Neural crest cell (in vitro differentiated cells): Measurements from ENCODE around the gene TTC1. TPM values are rescaled to one million over a fixed set of nuclear protein-coding genes. Genes with fewer than 3 reads are reported as not detected.

Experiments used
- DNase-seq: peaks from one replicate; pipeline ENCODE4 v3.0.0; 2021; ENCODE audit warnings: low read depth, mixed read lengths, low spot score
- H3K27ac Mint-ChIP-seq: one replicate; pipeline ENCODE4 v1.8.0; 2021; ENCODE audit warnings: mild to moderate bottlenecking, mixed read lengths; ENCODE audit not compliant: unreplicated experiment
- H3K27me3 Mint-ChIP-seq: 2 replicates; pipeline ENCODE4 v1.8.0; 2021; ENCODE audit warnings: low read depth, mild to moderate bottlenecking, mixed read lengths
- H3K36me3 Mint-ChIP-seq: 2 replicates; pipeline ENCODE4 v1.8.0; 2021; ENCODE audit warnings: low read depth, mild to moderate bottlenecking, mixed read lengths
- H3K4me1 Mint-ChIP-seq: 2 replicates; pipeline ENCODE4 v1.8.0; 2021; ENCODE audit warnings: mixed read lengths
- H3K4me3 Mint-ChIP-seq: one replicate; pipeline ENCODE4 v1.8.0; 2021; ENCODE audit warnings: mild to moderate bottlenecking, mixed read lengths
- H3K9me3 Mint-ChIP-seq: 2 replicates; pipeline ENCODE4 v1.8.0; 2021; ENCODE audit warnings: mixed read lengths
- total RNA-seq: library from RNA; stranded (reverse); gene quantifications from 2 replicates; pipeline ENCODE4 v1.2.1, GENCODE V29; 2021
- TF ChIP-seq, protein P1 (sequence below): fragments of 200-600 bp; sonication (generic); conservative IDR thresholded peaks from 2 replicates; pipeline ENCODE4 v1.5.0; 2021; ENCODE audit warnings: antibody characterized with exemption, mild to moderate bottlenecking

Gene TTC1
- total RNA-seq, 1 donor from 2014 or later: 48.0 TPM

DNA sequence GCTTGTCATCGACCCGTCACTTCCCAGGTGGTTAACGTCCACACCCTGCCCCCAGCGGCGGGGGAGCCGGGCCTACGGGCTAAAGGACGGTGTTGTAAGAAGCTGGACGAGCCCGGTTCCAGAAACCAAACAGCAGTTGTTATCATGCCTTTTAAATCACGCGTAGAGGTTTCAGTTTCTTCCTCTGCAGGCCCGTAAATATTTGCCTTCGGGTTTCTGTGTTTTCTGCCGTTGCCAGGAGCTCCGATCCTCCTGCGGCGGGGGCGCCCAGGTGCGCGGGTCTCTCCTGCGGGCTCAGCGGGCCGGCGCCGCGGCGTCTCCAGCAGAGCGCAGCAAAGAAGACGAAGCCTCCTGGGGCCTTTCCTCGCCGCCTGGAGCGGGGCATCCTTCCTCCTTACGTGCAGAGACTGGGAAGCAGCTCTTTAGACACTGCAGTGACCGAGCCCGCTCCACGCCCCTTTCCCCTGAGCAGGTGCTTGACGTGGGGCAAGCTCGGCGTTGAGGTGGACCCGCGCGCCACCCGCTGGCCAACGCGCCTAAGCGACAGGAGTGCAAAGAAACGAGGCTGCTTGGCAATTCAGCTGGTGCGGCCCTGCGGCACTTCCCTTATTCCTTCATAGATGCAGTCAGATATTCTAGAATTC lies 21.8 kb upstream of the TTC1 start:
- Mint-ChIP-seq H3K27ac (no peak overlapping the region), H3K9me3 (no peaks in the 10 kb centered on the region), H3K4me1 (no peaks in the 10 kb centered on the region), H3K36me3 (no peaks in the 10 kb centered on the region), H3K4me3 (no peak overlapping the region), H3K27me3 (peaks cover 95% of the 10 kb centered on the region)
- TF ChIP-seq, protein P1, sequence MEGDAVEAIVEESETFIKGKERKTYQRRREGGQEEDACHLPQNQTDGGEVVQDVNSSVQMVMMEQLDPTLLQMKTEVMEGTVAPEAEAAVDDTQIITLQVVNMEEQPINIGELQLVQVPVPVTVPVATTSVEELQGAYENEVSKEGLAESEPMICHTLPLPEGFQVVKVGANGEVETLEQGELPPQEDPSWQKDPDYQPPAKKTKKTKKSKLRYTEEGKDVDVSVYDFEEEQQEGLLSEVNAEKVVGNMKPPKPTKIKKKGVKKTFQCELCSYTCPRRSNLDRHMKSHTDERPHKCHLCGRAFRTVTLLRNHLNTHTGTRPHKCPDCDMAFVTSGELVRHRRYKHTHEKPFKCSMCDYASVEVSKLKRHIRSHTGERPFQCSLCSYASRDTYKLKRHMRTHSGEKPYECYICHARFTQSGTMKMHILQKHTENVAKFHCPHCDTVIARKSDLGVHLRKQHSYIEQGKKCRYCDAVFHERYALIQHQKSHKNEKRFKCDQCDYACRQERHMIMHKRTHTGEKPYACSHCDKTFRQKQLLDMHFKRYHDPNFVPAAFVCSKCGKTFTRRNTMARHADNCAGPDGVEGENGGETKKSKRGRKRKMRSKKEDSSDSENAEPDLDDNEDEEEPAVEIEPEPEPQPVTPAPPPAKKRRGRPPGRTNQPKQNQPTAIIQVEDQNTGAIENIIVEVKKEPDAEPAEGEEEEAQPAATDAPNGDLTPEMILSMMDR: peak; percentile 87
- DNase-seq: peak; percentile 61

DNA sequence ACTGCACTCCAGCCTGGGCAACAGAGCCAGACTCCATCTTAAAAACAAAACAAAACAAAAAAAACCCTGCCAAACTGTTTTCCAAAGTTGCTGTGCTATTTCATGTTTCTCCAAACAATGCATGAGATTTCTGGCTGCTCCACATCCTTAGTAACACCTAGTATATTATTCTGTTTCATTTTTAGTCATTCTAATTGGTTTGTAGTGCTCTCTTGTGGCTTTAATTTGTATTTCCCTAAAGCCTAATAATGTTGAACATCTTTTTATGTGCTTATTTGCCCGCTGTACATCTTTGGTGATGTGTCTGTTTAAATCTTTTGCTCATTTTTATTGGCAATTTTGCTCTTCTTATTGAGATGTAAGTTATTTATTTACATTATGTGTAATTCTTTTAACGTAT lies 18.4 kb upstream of the TTC1 start:
- Mint-ChIP-seq H3K9me3 (no peaks in the 10 kb centered on the region), H3K27me3 (peaks cover 78% of the 10 kb centered on the region), H3K4me1 (no peaks in the 10 kb centered on the region), H3K27ac (no peak overlapping the region), H3K4me3 (no peak overlapping the region), H3K36me3 (no peaks in the 10 kb centered on the region)
- DNase-seq: no peak
- TF ChIP-seq, protein P1: no peak

DNA sequence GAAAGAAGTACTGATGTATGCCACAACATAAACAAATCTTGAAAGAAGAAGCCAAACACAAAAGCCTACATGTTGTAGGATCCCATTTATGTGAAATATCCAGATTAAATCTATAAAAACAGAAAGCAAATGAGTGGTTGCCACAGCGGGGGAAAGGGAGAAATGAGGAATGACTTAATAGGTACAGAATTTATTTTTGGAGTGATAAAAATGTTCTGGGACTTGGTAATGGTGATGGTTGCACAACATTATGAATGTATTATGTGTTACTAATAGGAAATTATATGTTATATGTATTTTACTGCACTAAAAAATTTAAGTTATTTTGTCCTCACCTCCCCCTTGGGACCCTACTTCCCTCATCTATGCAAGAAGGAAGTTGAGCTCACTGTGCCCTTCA lies 16.4 kb upstream of the TTC1 start:
- Mint-ChIP-seq H3K4me1 (no peaks in the 10 kb centered on the region), H3K27me3 (peaks cover 64% of the 10 kb centered on the region), H3K36me3 (no peaks in the 10 kb centered on the region), H3K27ac (no peak overlapping the region), H3K9me3 (no peaks in the 10 kb centered on the region), H3K4me3 (no peak overlapping the region)
- TF ChIP-seq, protein P1: no peak
- DNase-seq: no peak

DNA sequence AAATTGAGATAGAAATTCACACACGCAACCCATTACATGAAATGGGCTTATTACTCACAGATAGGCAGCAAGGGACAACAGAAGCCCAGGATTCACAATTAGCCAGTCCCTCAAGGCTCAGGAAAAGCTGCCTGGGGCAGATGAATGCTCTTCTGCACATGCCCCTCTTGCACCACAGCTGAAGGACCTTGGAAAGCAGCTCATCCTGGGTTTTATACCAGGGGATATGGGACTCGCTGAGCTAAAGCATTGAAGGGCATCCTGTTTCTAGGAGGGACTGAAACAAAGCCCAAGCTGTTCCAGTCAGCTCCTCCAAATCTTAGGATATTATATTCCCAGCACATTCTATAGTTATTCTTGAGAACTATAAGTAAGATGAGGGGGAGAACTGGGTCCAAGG lies 15.7 kb upstream of the TTC1 start:
- Mint-ChIP-seq H3K27ac (no peak overlapping the region), H3K4me3 (no peak overlapping the region), H3K27me3 (peaks cover 57% of the 10 kb centered on the region), H3K9me3 (no peaks in the 10 kb centered on the region), H3K36me3 (no peaks in the 10 kb centered on the region), H3K4me1 (no peaks in the 10 kb centered on the region)
- TF ChIP-seq, protein P1: no peak
- DNase-seq: no peak

DNA sequence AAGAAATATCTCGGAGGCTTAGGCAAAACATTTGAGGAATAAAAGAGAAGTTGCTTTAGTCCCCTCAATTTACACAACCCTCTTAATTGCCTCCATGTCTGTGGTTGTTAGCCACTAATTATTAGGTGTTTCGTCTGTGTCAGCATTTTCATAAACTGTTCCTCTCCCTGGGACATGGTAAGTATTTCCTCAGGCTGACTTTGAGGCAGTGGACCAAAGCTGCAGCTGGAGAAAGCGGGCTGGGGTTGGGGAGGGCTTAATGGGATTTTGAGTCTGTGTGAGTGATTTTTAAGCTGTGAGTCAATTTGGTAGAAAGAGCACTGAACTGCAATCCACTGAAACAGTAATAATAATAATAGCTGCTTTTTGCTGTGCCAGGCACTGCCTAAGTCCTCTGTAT lies 13.0 kb upstream of the TTC1 start:
- TF ChIP-seq, protein P1: no peak
- Mint-ChIP-seq H3K27me3 (peaks cover 41% of the 10 kb centered on the region), H3K9me3 (no peaks in the 10 kb centered on the region), H3K27ac (no peak overlapping the region), H3K4me1 (no peaks in the 10 kb centered on the region), H3K4me3 (no peak overlapping the region), H3K36me3 (no peaks in the 10 kb centered on the region)
- no peak for DNase-seq
